ENCODE data around the gene ZNF76. TPM values are rescaled to one million over a fixed set of nuclear protein-coding genes. Genes with fewer than 3 reads are reported as not detected.

Gene ZNF76
- total and polyA plus RNA-seq, 2 of the 13 experiments (the other 11 are each of a cell fraction or from before 2014, with no cell fraction given) = 13.2 to 26.4 TPM

- TF ChIP-seq KIAA2018 (CRISPR knock-in tag; IDR thresholded peaks at IDR 0.05; ENCODE audit: borderline replicate concordance) (0 out of 2 replicates have a peak, but pooled peaks have one; percentile 56), CENPX (CRISPR knock-in tag; IDR thresholded peaks at IDR 0.05) (no peak), FOXM1 (CRISPR knock-in tag; IDR thresholded peaks at IDR 0.05) (no peak), ZNF10 (CRISPR knock-in tag; IDR thresholded peaks at IDR 0.05; ENCODE audit: borderline replicate concordance, low read depth) (no peak), MEIS1 (CRISPR knock-in tag; IDR thresholded peaks at IDR 0.05; ENCODE audit: borderline replicate concordance) (no peak), ZNF225 (CRISPR knock-in tag; IDR thresholded peaks at IDR 0.05) (no peak; the same call in 1 of the 2 replicates), CBX2 (IDR thresholded peaks at IDR 0.05; ENCODE audit: low read depth, low read length) (no peak), CBX2 (CRISPR knock-in tag; IDR thresholded peaks at IDR 0.05; ENCODE audit: low read depth) (0 out of 2 replicates have a peak, but pooled peaks have one; percentile 42), ZNF788 (CRISPR knock-in tag; IDR thresholded peaks at IDR 0.05; ENCODE audit: borderline replicate concordance) (peak; percentile 18; the same call in 1 of the 2 replicates), SP5 (CRISPR knock-in tag; IDR thresholded peaks at IDR 0.05; ENCODE audit: borderline replicate concordance, low read depth) (peak; percentile 87), PCBP2 (optimal IDR thresholded peaks at IDR 0.05; ENCODE audit: low read depth, low read length, poor library complexity, severe bottlenecking) (no peak), CAMTA2 (CRISPR knock-in tag; IDR thresholded peaks at IDR 0.05; ENCODE audit: borderline replicate concordance) (peak; percentile 78; the same call in 1 of the 2 replicates), ATAD3A (CRISPR knock-in tag; IDR thresholded peaks at IDR 0.05) (no peak), ATF1 (CRISPR knock-in tag; IDR thresholded peaks at IDR 0.05) (no peak), ZMAT3 (CRISPR knock-in tag; conservative IDR thresholded peaks at IDR 0.05) (0 out of 2 replicates have a peak, but pooled peaks have one; percentile 48), ZNF703 (CRISPR knock-in tag; IDR thresholded peaks at IDR 0.05; ENCODE audit: borderline replicate concordance) (no peak), GATA4 (IDR thresholded peaks at IDR 0.05; ENCODE audit: borderline replicate concordance, low read depth) (no peak), CC2D1A (CRISPR knock-in tag; IDR thresholded peaks at IDR 0.05) (no peak), PCBP1 (IDR thresholded peaks at IDR 0.05; ENCODE audit: borderline replicate concordance, low read depth, low read length) (peak; percentile 16; the same call in 1 of the 2 replicates), ERF (CRISPR knock-in tag; IDR thresholded peaks at IDR 0.05) (0 out of 2 replicates have a peak, but pooled peaks have one; percentile 22), ZNF629 (CRISPR knock-in tag; conservative IDR thresholded peaks at IDR 0.05) (no peak), GABPB1 (CRISPR knock-in tag; IDR thresholded peaks at IDR 0.05) (peak; percentile 91), ZNF737 (CRISPR knock-in tag; IDR thresholded peaks at IDR 0.05; ENCODE audit: borderline replicate concordance) (no peak)
Measured at GRCh38 chr6:35342258-35343091, 82.9 kb downstream of the ZNF76 start, which contains the start of gene PPARD (continued).
